GM12801 (cell line): ENCODE measurements around the gene CHSY1.

Experiments used
- CTCF ChIP-seq: IDR thresholded peaks from one replicate; pipeline ENCODE4 v1.5.1; 2011; ENCODE audit warnings: control low read depth; ENCODE audit not compliant: insufficient read length; ENCODE audit errors: extremely low read depth

CHSY1 gene

DNA sequence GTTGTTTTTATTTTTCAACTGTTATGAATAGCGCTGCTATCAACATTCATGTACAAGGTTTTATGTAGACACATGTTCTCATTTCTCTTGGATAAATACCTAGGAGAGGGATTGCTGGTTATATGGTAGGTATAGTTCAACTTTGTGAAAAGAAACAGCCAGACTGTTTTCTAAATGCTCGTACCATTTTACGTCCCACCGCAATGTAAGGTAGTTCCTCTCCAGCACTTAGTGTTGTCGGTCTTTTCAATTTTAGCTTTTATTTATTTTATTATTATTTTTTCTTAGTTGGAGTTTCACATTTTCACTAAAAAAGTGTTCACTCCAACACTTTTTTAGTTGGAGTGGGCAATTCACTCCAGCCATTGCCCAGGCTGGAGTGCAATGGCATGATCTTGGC lies 117.1 kb downstream of the CHSY1 start:
- TF ChIP-seq CTCF, result no peak

DNA sequence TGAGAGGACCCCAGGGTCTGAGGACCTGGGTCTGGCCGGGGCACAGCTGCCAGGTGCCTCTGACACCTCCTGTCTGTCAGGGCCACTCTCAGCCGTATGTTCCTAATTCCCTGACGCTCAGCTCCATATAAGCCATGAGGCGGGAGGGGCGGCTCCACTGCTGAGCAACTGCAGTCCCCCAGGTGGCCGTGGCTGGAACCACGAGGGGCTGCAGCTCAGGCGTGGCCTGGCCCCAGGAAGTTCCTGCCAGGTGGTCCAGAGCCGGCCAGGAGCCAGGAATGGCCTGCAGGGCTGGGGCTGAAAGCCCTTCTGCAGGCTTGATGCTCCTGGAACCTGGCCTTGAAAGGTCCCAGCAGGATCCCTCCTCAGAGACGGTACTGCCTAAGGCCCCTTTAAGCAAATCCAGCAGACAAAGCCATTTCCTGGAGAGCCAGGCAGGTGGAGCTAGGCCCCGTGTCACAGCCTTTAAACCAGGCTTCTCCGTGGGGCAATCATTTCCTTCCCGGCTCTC lies 118.0 kb downstream of the CHSY1 start:
- no peak for TF ChIP-seq CTCF

- no peak for TF ChIP-seq CTCF
Measured at GRCh38 chr15:101133181-101133460, 118.7 kb downstream of the CHSY1 start.

DNA sequence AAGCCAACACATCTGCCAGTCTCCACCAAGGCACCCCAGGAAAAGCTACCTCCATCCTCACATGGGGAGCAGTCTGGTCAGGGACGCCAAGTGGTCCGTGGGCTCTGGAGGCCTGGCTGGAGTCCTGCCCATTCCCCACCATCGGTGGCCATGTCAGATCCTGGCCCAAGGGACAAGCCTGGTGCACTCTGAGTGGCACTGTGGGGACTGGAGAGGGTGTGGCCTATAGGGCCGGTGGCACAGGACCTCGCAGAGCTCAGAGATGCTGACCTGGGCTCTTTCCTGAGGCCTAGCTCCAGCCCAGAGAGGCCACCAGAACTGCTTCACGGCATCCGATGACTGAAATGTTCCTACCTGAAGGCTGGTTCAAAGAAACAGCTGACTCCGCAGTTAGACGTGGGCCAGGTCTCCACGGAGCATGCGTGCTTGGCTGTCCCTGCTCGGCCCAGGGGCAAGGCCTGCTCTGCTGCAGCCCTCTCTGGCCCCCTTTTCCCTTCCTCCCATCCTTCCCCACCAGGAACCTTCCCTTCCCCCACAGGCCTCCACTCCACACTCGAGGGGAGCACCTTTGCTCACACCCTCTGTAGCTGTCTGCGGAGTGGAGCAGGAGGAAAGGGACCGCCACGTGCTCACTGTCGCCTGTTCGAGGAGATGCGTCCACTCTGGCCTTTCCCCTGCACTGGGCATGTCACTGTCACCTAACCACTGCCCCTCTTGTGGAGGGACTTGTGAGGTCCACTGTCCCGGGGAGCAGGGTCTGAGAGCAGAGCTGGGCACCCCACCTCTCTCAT lies 119.3 kb downstream of the CHSY1 start:
- TF ChIP-seq CTCF, result no peak

DNA sequence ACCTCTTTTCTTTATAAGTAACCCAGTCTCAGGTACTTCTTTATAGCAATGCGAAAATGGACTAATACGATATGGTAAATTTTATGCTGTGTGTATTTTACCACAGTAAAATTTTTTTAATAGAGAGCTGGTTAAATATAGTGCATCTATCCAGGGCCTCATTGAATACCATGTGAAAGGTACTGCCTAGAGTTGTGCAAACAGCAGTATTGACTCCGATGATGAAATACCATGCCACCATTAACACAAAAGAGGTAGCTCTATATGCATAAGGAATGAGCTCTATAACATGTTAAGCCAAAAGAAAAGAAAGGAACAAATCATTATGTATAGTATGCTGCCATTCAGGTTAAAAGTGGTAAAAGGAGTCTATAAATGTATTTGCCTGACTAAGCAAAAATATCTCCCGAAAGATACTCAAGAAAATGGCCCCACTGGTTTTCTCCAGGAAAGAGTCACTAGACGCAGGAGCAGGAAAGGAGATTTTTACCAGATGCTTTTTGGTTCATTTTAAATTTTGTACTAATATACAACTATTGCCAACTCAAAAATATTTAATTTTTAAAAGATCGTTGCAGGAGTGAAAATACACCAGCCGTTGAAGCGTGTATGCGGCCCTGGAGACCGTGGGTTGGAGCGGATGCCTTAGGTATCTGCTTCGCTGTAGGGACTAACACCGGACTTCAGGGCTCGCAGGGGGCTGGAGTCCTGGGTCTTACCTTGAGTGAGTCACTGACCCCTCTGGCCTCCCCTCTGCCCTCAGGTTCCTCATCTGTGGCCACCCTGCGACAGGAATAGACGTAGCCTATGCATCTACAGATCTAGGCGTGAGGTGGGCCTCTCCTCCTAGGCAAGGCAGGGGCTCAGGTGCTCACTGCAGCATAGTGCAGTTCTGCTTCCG lies 120.1 kb downstream of the CHSY1 start:
- no peak for TF ChIP-seq CTCF

GRCh38 chr15:101129851-101130380 lies 121.9 kb downstream of the CHSY1 start:
- TF ChIP-seq CTCF, result no peak

DNA sequence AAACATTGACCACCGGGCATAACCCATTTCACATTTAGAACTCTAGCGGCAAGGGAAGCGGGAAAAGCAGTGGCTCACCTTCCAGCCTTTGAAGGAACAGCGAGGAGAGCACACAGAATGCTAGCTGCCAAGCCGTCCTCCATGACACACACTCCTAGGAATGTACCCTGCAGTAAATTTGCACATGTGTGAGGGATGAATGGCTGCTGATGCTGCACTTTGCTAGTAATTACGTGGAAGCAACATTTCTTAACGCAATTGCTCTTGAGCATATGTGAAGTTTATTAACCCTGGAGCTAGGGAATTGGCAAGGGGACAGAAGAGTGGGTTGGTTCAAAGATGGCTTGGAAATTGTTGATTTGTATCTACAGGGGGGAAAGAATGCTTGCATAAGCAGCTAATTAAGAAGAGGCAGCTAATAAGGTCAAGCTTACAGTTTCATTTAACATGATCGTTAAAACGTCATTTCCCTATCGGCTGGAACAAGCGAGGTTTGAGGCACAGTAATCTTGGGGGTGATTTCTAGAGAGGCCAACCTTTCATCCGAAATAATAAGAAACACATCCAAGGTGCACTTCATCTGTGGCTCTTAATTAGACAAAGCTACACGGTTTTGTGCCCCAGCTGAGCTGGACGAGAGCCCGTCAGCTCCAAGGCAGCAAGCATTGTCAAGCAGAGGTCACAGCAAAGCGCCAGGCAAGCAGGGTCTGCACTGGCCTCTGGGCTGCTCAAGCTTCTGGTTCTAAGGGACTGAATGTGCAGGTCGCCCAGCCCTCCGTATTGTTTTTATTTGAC lies 123.4 kb downstream of the CHSY1 start:
- no peak for TF ChIP-seq CTCF
